Panc1 (cell line): ENCODE results near the gene RSPO4. TPM values are rescaled to one million over a fixed set of nuclear protein-coding genes. Genes with fewer than 3 reads are reported as not detected.

Experiments
- ATAC-seq: fragments of 200-7000 bp; cut with Tn5 transposase; 2 replicates; pipeline ENCODE4 v1.9.1; 2020; ENCODE audit warnings: mild to moderate bottlenecking, moderate library complexity
- BruUV-seq: library from RNA; stranded (reverse); fragments of 400-500 nt; replicated peaks from 2 replicates; lab custom pipeline; 2021; lab: Mats Ljungman, UMichigan
- CTCF ChIA-PET: fragments of 300-600 bp; sonication (Branson Sonifier 250); formaldehyde crosslinking; loops from one replicate; lab custom pipeline; 2022; ENCODE audit warnings: antibody characterized with exemption; lab: Charles Lee
- POLR2A ChIA-PET: fragments of 300-600 bp; sonication (Branson Sonifier 250); formaldehyde crosslinking; loops from one replicate; lab custom pipeline; 2022; ENCODE audit warnings: antibody characterized with exemption; lab: Charles Lee
- DNase-seq: peaks from one replicate; pipeline ENCODE4 v3.0.0-alpha.2; 2010; ENCODE audit warnings: low read depth, low spot score
- H3K27ac ChIP-seq: 2 replicates; pipeline ENCODE4 v1.5.1; 2011; ENCODE audit warnings: mild to moderate bottlenecking, low read length, inconsistent platforms
- H3K27me3 ChIP-seq: fragments of 200-500 bp; sonication (Bioruptor generic); 2 replicates; pipeline ENCODE4 v1.6.0; 2014; ENCODE audit warnings: low read length, inconsistent platforms; ENCODE audit not compliant: control insufficient read depth, insufficient read depth
- H3K36me3 ChIP-seq: fragments of 200-500 bp; sonication (Bioruptor generic); 2 replicates; pipeline ENCODE4 v1.5.1; 2014; ENCODE audit warnings: inconsistent platforms, mild to moderate bottlenecking, low read length, moderate library complexity; ENCODE audit not compliant: control insufficient read depth, insufficient read depth
- H3K4me1 ChIP-seq: 2 replicates; pipeline ENCODE4 v1.5.1; 2011; ENCODE audit warnings: inconsistent platforms, mild to moderate bottlenecking, low read length, moderate library complexity; ENCODE audit not compliant: control insufficient read depth, insufficient read depth
- H3K4me3 ChIP-seq, 2 experiments: 2 replicates each; pipeline ENCODE4 v1.5.1; 2011 to 2012; ENCODE audit warnings: low read depth in 2 of 2, low read length in 2 of 2, mild to moderate bottlenecking in 2 of 2, inconsistent platforms in 1 of 2, moderate library complexity in 1 of 2
- H3K9me3 ChIP-seq: fragments of 200-500 bp; sonication (Bioruptor generic); 2 replicates; pipeline ENCODE4 v1.5.1; 2014; ENCODE audit warnings: low read depth, mild to moderate bottlenecking, inconsistent platforms, low read length, moderate library complexity; ENCODE audit not compliant: control insufficient read depth, insufficient read depth
- CTCF ChIP-seq: fragments of 450-650 bp; IDR thresholded peaks from 2 replicates; pipeline ENCODE4 v1.5.1; 2017; ENCODE audit warnings: mild to moderate bottlenecking
- POLR2AphosphoS5 ChIP-seq: IDR thresholded peaks from 2 replicates; pipeline ENCODE4 v1.6.1; 2012; ENCODE audit warnings: mild to moderate bottlenecking, low read depth, low read length, moderate library complexity
- REST ChIP-seq, 2 experiments: IDR thresholded peaks; 2 replicates each; pipeline ENCODE4 v1.6.1; 2011 to 2012; ENCODE audit warnings: low read depth in 2 of 2, control low read depth in 1 of 2, low read length in 1 of 2, mild to moderate bottlenecking in 1 of 2, moderate library complexity in 1 of 2; ENCODE audit not compliant: insufficient read depth in 1 of 2
- SIN3A ChIP-seq: IDR thresholded peaks from 2 replicates; pipeline ENCODE4 v1.6.1; 2012; ENCODE audit warnings: low read depth, mild to moderate bottlenecking, low read length, moderate library complexity, borderline replicate concordance; ENCODE audit not compliant: insufficient read depth
- TCF7L2 ChIP-seq: IDR thresholded peaks from 2 replicates; pipeline ENCODE4 v1.6.1; 2011; ENCODE audit warnings: mild to moderate bottlenecking, low read depth, low read length, inconsistent platforms
- in situ Hi-C: cut with HindIII; loops from 2 replicates; pipeline ENCODE4 v1.10.0; 2016; ENCODE audit warnings: low sequenced_read_pairs, low pct_unique_long_range_greater_than_20kb
- intact Hi-C: fragments of 100-400 bp; cut with micrococcal nuclease; formaldehyde crosslinking; loops from one replicate; pipeline ENCODE4 v1.10.0; 2022; ENCODE audit not compliant: unreplicated experiment
- total RNA-seq: library from RNA; stranded (reverse); gene quantifications from one replicate; pipeline ENCODE4 v1.2.1, GENCODE V29; 2021; ENCODE audit not compliant: unreplicated experiment

RSPO4 gene
- total RNA-seq, 1 experiment from 2014 or later: 0.54 TPM

GRCh38 chr20:939606-940005 lies 62.5 kb downstream of the RSPO4 start:
- in situ Hi-C loops (no loop called here), intact Hi-C loops (no loop called here)
- no peaks in the 10 kb centered on the region for H3K4me1 ChIP-seq
- no peaks in the 10 kb centered on the region; the same call in 1 of the 2 replicates for H3K27me3 ChIP-seq
- no peak overlapping the region for H3K4me3 ChIP-seq
- BruUV-seq: no TSS peak
- ChIA-PET CTCF (no interaction called here), POLR2A (no interaction called here)
- ATAC-seq (no peak), DNase-seq (no peak)
- H3K36me3 ChIP-seq: no peaks in the 10 kb centered on the region
- H3K9me3 ChIP-seq: no peaks in the 10 kb centered on the region
- no peak for TF ChIP-seq SIN3A
- TF ChIP-seq CTCF: no peak
- no peak for TF ChIP-seq REST (IDR thresholded peaks at IDR 0.05; ENCODE audit: insufficient read depth in 1 of 2, low read depth in 2 of 2, low read length in 1 of 2)
- H3K27ac ChIP-seq: no peak overlapping the region

GRCh38 chr20:934186-934840 lies 67.8 kb downstream of the RSPO4 start:
- ChIA-PET POLR2A (no interaction called here), CTCF (no interaction called here)
- Histone ChIP-seq H3K4me3 (no peak overlapping the region), H3K36me3 (no peaks in the 10 kb centered on the region), H3K4me1 (no peaks in the 10 kb centered on the region), H3K9me3 (peaks cover 17% of the 10 kb centered on the region), H3K27ac (no peak overlapping the region), H3K27me3 (no peaks in the 10 kb centered on the region)
- TF ChIP-seq REST (IDR thresholded peaks at IDR 0.05; ENCODE audit: insufficient read depth in 1 of 2, low read depth in 2 of 2, low read length in 1 of 2) (no peak), POLR2AphosphoS5 (no peak), SIN3A (no peak), CTCF (no peak), TCF7L2 (no peak)
- in situ Hi-C loops: no loop called here
- DNase-seq: no peak
- intact Hi-C loops: no loop called here
- BruUV-seq: no TSS peak
- no peak for ATAC-seq
